ENCODE data around the gene TFB1M.

TFB1M gene

DNA sequence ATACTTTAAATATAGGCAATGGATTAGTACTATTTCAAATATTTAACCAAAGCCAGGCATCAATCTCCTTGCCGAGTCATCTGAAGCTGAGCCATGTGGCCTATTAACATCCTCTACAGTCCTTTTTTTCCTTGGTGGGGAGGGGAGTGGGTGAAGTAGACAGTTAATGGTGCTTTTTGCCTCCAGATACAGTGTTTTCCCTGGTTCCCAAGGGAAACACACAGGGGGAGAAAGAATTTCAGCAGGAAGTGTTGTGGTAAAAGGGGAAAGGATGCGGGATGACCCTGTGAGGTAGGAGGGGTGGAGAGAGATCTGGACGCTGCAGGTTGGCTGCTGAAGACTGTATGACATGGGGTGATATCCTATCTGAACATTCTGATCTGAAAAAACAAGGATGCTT lies 40.9 kb downstream of the TFB1M start:
- TF ChIP-seq, protein P1, sequence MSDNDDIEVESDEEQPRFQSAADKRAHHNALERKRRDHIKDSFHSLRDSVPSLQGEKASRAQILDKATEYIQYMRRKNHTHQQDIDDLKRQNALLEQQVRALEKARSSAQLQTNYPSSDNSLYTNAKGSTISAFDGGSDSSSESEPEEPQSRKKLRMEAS (IDR thresholded peaks at IDR 0.05; ENCODE audit: low read depth, low read length): no peak
- TF ChIP-seq POLR2A (IDR thresholded peaks at IDR 0.05; ENCODE audit: extremely low read depth, insufficient read length): no peak
- DNase-seq (ENCODE audit: low read depth): no peak
- H3K4me3 ChIP-seq (ENCODE audit: low read depth, low read length): no peak overlapping the region

DNA sequence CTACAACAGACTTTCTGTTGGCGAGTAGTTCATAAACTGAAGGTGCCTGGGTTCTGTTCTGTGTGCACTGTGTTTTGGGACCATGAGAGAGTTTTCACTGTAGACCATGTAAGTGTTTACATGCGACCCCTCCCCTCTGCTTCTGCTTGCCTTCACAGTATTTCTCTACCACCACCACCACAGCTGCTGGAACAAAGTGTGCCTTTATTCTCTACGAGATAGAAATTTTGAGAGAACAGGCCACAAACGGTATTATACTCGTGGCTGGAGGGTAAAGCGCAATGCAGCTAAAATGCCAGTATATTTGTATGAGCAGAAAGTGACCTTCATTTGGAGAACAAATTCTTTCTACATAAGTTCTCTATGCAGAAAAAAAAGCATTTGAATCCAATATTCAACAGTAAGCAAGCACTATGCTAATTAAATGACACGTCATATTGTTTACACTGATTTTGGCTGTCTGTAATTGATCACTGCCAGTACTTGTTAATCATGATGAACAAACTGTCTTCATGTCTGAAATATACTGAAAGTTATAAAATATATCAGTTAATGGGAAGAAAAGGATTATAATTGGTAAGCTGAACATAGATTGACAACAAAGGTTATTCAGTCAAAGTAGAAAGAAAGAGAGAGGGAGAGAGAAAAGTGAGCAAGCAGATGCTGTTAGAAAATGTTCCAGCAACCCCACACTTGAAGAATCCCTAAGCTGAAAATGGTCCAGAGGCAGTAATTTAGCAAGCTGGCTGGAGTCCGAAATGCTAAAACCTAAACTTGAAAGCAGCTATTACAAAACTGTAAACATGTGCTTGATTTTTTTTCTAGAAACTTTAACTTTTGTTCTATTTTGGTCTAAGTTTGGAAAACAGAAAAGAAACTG lies 41.7 kb downstream of the TFB1M start:
- DNase-seq (ENCODE audit: low read depth): no peak
- TF ChIP-seq, protein P2, sequence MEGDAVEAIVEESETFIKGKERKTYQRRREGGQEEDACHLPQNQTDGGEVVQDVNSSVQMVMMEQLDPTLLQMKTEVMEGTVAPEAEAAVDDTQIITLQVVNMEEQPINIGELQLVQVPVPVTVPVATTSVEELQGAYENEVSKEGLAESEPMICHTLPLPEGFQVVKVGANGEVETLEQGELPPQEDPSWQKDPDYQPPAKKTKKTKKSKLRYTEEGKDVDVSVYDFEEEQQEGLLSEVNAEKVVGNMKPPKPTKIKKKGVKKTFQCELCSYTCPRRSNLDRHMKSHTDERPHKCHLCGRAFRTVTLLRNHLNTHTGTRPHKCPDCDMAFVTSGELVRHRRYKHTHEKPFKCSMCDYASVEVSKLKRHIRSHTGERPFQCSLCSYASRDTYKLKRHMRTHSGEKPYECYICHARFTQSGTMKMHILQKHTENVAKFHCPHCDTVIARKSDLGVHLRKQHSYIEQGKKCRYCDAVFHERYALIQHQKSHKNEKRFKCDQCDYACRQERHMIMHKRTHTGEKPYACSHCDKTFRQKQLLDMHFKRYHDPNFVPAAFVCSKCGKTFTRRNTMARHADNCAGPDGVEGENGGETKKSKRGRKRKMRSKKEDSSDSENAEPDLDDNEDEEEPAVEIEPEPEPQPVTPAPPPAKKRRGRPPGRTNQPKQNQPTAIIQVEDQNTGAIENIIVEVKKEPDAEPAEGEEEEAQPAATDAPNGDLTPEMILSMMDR (IDR thresholded peaks at IDR 0.05; ENCODE audit: low read depth, low read length): no peak
- TF ChIP-seq, protein P1 (IDR thresholded peaks at IDR 0.05; ENCODE audit: low read depth, low read length): no peak
- TF ChIP-seq MYC (IDR thresholded peaks at IDR 0.05; ENCODE audit: low read depth, low read length) (no peak), POLR2A (IDR thresholded peaks at IDR 0.05; ENCODE audit: extremely low read depth, insufficient read length) (no peak)
- no peak overlapping the region for H3K4me3 ChIP-seq (ENCODE audit: low read depth, low read length)

DNA sequence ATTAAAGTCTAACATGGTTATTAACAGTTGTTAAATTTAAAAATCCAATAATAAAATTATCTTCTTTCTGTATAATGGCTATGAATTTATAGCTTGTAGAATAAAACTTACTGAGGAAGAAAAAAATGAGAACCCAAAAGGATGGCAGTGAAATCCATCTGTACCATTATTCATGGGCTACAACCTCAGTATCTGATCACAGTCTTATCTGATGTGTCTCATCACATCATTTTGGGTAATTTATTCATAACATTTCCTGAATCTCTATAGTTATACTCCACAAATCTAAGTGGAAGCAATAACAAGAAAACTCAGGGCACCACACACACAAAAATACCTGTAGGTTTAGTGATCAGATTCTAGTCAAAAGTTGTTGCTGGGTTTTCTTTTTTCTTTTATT lies 43.1 kb downstream of the TFB1M start:
- DNase-seq (ENCODE audit: low read depth): no peak
- TF ChIP-seq POLR2A (IDR thresholded peaks at IDR 0.05; ENCODE audit: extremely low read depth, insufficient read length) (no peak), MYC (IDR thresholded peaks at IDR 0.05; ENCODE audit: low read depth, low read length) (no peak)
- TF ChIP-seq, protein P1 (IDR thresholded peaks at IDR 0.05; ENCODE audit: low read depth, low read length): no peak
- TF ChIP-seq, protein P2 (IDR thresholded peaks at IDR 0.05; ENCODE audit: low read depth, low read length): no peak
- no peak overlapping the region for H3K4me3 ChIP-seq (ENCODE audit: low read depth, low read length)

DNA sequence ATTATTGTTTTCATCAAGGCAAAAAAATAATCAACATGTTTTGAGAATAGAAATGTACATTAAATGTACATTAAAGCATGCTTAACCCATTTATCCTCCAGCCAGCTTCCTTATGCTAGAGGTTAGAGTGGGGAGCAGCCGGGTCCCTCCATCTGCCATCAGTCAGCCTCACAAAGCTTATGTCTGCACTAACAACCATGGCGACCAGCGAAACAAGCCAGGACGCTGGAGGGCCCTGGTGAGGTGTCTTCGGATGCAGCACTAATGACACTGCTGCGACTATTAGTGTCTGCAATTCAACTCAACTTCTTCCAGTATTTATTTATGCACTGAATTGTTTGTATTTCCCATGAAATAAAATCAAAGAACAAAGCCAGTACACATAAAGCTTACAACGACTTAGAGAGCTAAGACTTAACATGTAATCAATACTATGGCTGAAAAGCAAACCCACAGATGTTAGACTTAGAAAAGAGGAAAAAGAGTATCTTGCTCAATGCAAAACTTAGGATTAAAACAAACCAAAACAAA lies 43.7 kb downstream of the TFB1M start:
- DNase-seq (ENCODE audit: low read depth): no peak
- TF ChIP-seq MYC (IDR thresholded peaks at IDR 0.05; ENCODE audit: low read depth, low read length): no peak
- TF ChIP-seq, protein P2 (IDR thresholded peaks at IDR 0.05; ENCODE audit: low read depth, low read length): no peak
- no peak for TF ChIP-seq POLR2A (IDR thresholded peaks at IDR 0.05; ENCODE audit: extremely low read depth, insufficient read length)
- TF ChIP-seq, protein P1 (IDR thresholded peaks at IDR 0.05; ENCODE audit: low read depth, low read length): no peak
- no peak overlapping the region for H3K4me3 ChIP-seq (ENCODE audit: low read depth, low read length)

DNA sequence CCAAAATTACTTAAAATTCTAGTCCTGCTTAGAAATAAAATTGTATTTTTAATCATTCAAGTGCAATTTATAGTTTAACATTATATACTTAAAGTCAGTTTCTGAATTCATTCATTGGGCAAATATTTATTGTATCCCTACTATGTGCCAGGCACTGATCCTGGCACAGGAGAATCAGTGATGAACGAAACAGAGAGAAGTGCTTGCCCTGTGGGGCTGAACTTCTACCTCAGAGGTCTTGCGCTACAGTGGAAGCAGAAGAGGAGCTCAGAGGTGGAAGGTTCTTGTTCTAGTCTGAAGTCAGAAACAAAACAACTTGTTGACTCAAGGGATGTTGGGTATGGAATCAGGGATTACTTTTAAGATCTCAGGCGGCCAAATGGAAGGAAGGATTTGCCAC lies 44.5 kb downstream of the TFB1M start:
- DNase-seq (ENCODE audit: low read depth): no peak
- TF ChIP-seq MYC (IDR thresholded peaks at IDR 0.05; ENCODE audit: low read depth, low read length) (no peak), POLR2A (IDR thresholded peaks at IDR 0.05; ENCODE audit: extremely low read depth, insufficient read length) (no peak)
- TF ChIP-seq, protein P2 (IDR thresholded peaks at IDR 0.05; ENCODE audit: low read depth, low read length): no peak
- TF ChIP-seq, protein P1 (IDR thresholded peaks at IDR 0.05; ENCODE audit: low read depth, low read length): no peak
- no peak overlapping the region for H3K4me3 ChIP-seq (ENCODE audit: low read depth, low read length)
